ENCODE data around the gene MFSD11. TPM values are rescaled to one million over a fixed set of nuclear protein-coding genes. Genes with fewer than 3 reads are reported as not detected.
"Not testable (repeated sequence)": the region's sequence is repeated elsewhere in the genome, so short reads cannot be mapped to it uniquely, and the experiment has no call there.

Gene MFSD11
- total RNA-seq, 1 experiment from 2014 or later: 42.3 TPM

DNA sequence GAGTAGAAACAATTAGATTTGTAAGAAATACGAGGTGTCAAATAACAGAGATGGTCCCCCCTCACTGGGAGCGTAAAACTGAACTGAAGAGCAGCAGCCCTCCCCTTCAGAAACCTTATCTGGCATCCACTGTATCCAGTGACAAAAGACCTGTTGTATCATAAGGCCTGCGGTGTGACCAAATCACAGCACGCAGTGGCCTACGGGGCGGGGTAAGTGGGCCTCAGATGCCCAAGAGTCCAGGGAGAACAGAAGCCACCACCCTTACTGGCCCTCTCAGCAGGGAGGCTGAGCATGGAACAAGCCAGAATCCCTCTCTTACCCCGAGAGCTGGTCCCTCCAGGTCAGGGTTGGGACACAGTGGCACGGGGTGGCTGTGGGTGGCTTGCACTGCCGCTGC, 17.0 kb upstream of the MFSD11 start:
- in situ Hi-C loops (cut with HindIII; ENCODE audit: low pct_unique_long_range_greater_than_20kb, low sequenced_read_pairs): no loop called here
- DNase-seq (ENCODE audit: low read depth, low spot score): peak; percentile 55

DNA sequence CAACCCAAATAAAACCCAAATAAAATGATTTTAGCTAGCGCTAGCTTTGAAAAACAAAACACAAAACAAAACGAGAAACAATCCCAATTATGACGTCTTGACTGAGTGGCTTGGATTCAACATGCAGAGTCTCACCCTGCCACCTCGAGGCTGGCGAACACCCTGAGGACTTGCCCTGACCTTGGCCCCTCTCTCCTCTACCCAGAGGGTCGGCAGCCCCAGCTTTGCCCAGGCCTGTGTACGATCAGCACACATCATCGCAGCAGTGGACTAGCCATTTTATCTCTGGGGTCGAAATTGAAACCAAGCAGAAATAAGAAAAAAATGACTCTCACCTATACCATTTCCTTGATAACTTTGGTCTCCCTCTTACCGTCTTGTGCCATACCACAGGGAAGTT, 16.5 kb upstream of the MFSD11 start:
- DNase-seq (ENCODE audit: low read depth, low spot score): no peak
- in situ Hi-C loops (cut with HindIII; ENCODE audit: low pct_unique_long_range_greater_than_20kb, low sequenced_read_pairs): no loop called here

DNA sequence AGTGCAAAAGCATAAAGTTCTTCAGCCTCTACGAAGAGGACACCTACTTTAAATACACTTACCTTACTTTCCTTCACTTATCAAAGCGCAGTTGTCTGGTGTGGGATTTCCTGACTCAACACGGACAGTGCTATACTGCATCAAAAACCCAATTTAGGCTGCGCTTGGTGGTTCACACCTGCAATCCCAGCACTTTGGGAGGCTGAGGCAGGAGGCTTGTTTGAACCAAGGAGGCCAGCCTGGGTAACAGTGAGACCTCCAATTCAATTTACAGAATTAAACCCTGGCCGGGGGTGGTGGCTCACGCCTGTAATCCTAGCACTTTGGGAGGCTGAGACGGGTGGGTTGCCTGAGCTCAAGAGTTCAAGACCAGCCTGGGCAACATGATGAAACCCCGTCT, 15.6 kb upstream of the MFSD11 start:
- no peak for DNase-seq (ENCODE audit: low read depth, low spot score)
- in situ Hi-C loops (cut with HindIII; ENCODE audit: low pct_unique_long_range_greater_than_20kb, low sequenced_read_pairs): no loop called here

DNA sequence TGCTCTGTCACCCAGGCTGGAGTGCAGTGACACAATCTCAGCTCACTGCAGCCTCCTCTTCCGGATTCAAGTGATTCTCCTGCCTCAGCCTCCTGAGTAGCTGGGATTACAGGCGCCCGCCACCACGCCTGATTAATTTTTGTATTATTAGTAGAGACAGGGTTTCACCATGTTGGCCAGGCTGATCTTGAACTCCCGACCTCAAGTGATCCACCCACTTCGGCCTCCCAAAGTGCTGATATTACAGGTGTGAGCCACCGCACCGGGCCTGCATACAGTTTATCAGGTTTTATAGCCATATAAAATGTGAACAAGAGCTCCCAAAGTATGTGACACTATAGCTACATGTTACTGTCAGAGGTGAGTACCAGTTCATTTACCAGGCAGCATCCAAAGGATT, 14.9 kb upstream of the MFSD11 start:
- DNase-seq (ENCODE audit: low read depth, low spot score); in situ Hi-C loops (cut with HindIII; ENCODE audit: low pct_unique_long_range_greater_than_20kb, low sequenced_read_pairs): not testable (repeated sequence)

DNA sequence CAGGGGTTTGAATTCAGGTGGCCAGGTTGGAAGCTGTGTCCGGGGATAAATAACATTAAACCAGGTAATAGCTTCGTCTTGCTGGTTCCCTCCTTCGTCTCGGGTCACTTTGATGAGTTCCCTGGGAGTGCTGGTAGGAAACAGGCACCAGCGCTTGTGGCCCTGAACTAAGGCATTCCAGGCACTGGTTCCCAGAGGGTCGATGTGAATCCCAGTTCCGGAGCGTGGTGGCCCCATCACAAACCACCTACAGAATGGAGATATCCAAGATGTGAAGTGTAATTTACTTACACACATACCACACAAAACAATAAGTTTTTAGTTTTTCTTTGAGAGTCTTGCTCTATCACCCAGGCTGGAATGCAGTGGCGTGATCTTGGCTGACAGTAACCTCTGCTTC, 14.1 kb upstream of the MFSD11 start:
- in situ Hi-C loops (cut with HindIII; ENCODE audit: low pct_unique_long_range_greater_than_20kb, low sequenced_read_pairs): no loop called here
- no peak for DNase-seq (ENCODE audit: low read depth, low spot score)

DNA sequence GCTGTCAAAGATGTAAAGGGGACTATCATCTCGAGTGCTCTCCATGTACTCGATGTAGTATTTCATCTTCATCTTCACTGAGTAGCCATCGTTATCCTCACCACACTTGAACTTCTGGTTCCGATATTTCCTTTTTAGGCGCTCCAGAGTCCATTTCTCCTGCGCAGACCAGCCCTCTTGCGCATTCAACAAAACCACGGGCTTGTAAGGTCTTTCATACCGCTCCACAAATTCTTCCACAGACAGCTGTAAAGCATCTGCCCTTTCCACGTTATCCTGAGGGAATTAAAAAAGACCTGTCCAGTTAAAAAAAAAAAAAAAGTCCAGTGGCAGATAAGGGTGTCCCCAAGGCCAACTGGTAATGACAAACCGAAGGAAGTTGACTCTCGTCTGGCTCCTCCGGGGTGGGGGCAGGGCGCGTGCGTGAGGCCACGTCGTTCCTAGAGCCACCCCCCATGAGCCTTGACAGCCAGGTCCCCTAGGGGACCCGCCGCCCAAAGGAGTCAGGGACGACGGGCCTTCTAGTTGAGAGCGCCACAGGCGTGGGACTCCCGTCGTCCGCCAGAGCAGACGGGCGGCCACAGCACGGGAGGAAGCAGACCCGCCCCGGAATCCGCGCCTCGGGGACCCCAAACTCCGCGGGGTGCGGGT, 12.2 kb upstream of the MFSD11 start:
- in situ Hi-C loops (cut with HindIII; ENCODE audit: low pct_unique_long_range_greater_than_20kb, low sequenced_read_pairs): loop anchor here (25.0 kb wide), 1 partner anchor 288 kb away; no protein-coding TSS in a partner anchor

DNA sequence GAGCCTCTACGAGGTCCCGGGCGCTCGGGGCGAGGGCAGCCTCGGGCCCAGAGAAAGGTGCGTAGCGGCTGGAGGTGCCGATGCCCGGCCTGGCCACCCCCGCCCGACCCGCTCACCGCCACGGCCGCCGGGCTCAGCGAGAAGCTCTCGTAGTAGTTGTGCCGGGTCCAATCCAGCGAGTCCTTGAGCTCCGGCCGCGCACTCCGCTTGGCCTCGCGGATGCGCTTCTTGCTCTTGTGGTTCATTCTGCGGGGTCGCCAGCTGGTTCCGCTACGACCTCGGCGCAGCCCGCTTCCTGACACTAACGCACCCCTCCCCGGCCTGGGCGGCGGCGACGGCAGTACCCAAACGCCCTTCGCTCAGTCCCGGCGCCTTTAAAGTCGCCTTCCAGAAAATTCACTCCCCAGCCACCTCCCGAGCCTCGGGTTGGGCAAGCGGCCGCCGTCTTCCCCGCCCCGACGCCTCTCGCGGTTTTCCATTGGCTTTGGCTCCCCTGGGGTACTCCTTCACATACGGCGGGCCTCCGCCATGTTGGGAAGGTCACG, 11.6 kb upstream of the MFSD11 start, which contains the start of gene JMJD6:
Gene JMJD6, minus strand, starts transcription at position 376 of the 545 bp plus-strand sequence. Its CDS starts 131 bp downstream, at position 245.
- peak; percentile 99 for DNase-seq (ENCODE audit: low read depth, low spot score)
- in situ Hi-C loops (cut with HindIII; ENCODE audit: low pct_unique_long_range_greater_than_20kb, low sequenced_read_pairs): loop anchor here (25.0 kb wide), 1 partner anchor 289 kb away; no protein-coding TSS in a partner anchor

More for the DNA sequence above, 12.2 kb upstream of the MFSD11 start:
- peak; percentile 53 for DNase-seq (ENCODE audit: low read depth, low spot score)

DNA sequence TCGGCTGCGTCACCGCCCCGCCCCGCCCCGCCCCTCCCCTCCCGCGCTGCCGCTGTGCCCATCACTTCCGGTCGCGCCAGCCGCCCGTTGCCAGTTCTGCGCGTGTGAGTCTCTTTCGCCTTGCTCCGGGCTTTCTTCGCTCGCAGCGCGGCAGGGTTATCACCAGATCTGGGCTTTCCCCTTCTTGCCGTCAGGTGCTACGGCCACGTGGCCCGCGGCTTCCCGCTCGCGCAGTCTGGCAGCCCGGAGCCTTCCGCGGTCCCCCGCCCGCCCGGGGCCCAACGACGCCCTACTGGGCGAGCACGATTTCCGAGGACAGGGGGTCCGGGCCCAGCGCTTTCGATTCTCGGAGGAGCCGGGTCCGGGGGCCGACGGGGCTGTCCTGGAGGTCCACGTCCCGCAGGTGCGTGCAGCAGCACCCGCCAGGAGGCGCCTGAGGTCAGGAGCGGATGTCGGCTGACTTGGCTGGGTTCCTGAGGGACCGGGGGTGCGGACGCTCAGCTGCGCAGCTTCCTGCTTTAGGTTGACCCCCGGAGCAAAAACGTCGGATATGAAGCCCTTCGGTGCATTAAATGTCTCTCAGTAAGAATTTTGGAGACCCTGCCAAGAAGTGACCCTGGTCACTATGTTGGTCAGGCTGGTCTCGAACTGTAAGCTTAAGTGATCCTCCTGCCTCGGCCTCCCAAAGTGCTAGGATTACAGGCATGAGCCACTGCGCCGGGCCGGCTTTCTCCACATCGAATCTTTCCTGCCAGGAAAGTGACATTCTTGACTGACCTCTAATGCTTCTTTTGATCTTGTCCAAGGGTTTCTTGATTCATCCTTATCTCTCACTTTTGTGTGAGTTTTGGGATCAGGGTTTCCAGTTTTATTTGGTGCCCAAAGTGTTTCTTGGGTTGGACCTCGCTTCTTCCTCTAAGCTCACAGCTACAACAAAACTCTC, 10.9 kb upstream of the MFSD11 start, which contains the start of gene METTL23:
Gene METTL23, plus strand, starts transcription at position 64 of the 943 bp plus-strand sequence. CDS start 2,872 bp downstream, outside the sequence.
- DNase-seq (ENCODE audit: low read depth, low spot score): peak; percentile 87
- in situ Hi-C loops (cut with HindIII; ENCODE audit: low pct_unique_long_range_greater_than_20kb, low sequenced_read_pairs): loop anchor here (25.0 kb wide), 1 partner anchor 290 kb away; no protein-coding TSS in a partner anchor

DNA sequence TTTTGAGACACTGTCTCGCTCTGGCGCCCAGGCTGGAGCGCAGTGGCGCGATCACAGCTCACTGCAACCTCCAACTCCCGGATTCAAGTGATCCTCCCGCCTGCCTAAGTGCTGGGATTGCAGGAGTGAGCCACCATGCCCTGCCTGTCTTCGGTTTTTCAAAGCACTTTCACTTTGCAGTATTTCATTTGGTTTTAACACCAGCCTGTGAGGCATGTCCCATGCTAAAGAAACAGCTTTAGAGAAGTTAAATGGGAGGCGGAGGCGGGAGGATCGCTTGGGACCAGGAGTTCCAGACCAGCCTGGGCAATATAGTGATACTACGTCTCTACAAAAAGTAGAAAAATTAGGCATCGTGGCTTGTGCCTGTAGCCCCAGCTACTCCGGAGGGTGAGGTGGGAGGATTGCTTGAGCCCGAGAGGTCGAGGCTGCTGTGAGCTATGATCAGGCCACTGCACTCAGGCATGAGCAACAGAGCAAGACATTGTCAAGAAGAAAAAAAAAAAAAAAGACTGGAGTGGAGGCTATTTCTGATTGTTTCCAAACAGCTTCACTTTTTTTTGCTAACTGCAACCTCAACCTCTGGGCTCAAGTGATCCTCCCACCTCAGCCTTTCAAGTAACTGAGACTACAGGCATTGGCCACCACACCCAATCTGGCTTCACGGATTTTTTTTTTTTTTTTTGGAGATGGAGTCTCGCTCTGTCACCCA, 10.0 kb upstream of the MFSD11 start:
- in situ Hi-C loops (cut with HindIII; ENCODE audit: low pct_unique_long_range_greater_than_20kb, low sequenced_read_pairs): loop anchor here (25.0 kb wide), 1 partner anchor 291 kb away; no protein-coding TSS in a partner anchor
- DNase-seq (ENCODE audit: low read depth, low spot score): peak; percentile 53

DNA sequence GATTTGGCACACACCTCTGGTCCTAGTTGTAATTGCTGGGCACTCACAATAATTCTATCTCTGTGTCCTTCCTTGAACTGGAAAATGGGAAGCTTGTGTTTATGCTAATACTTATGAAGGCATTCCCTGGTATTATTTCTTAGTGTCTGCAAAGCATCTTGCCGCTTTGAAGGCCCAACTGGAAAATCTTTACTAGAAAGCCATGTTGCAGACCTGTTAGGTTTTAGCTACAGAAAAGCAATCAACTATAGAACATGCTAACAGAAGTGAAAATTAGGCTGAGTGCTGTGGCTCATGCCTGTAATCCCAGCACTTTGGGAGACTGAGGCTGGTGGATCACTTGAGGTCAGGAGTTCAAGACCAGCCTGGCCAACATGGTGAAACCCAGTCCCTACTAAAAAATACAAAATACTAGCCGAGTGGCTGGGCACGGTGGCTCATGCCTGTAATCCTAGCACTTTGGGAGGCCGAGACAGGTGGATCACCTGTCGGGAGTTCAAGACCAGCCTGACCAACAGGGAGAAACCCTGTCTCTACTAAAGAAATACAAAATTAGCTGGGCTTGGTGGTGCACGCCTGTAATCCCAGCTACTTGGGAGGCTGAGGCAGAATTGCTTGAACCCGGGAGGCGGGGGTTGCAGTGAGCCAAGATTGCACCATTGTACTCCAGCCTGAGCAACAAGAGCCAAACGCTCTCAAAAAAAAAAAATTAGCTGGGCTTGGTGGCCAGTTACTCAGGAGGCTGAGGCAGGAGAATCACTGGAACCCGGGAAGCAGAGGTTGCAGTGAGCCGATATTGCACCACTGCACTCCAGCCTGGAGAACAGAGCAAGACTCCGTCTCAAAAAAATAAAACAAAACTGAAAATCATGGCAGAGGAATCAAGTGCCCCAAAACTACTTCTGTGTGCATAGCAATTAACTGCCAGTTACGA, 5.9 kb upstream of the MFSD11 start:
- DNase-seq (ENCODE audit: low read depth, low spot score): not testable (repeated sequence)
- in situ Hi-C loops (cut with HindIII; ENCODE audit: low pct_unique_long_range_greater_than_20kb, low sequenced_read_pairs): loop anchor here (25.0 kb wide), 1 partner anchor 295 kb away; no protein-coding TSS in a partner anchor

DNA sequence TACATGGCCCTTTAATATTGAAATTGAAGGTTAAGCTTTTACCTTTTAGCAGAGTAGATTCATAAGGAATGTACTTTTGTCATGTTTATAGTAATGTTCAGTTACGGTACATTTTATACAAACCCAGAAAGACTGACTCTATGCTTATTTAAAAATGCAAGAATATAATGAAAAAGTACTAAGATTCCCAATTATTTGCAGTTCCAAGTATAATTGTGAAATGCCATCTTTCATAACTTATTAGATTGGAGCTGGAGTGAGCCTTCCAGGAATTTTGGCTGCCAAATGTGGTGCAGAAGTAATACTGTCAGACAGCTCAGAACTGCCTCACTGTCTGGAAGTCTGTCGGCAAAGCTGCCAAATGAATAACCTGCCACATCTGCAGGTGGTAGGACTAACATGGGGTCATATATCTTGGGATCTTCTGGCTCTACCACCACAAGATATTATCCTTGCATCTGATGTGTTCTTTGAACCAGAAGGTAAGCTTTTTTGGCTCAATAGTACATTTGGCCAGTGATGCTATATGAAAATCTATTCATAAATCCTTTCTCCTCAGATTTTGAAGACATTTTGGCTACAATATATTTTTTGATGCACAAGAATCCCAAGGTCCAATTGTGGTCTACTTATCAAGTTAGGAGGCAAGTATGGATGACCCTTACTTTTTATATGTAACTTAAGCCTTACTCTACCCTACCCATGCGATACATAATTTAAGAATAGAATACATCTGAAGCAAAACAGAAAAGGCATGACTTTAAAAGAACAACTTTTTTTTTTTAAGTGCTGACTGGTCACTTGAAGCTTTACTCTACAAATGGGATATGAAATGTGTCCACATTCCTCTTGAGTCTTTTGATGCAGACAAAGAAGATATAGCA, 4.9 kb upstream of the MFSD11 start:
- in situ Hi-C loops (cut with HindIII; ENCODE audit: low pct_unique_long_range_greater_than_20kb, low sequenced_read_pairs): loop anchor here (25.0 kb wide), 1 partner anchor 296 kb away; no protein-coding TSS in a partner anchor
- no peak for DNase-seq (ENCODE audit: low read depth, low spot score)

DNA sequence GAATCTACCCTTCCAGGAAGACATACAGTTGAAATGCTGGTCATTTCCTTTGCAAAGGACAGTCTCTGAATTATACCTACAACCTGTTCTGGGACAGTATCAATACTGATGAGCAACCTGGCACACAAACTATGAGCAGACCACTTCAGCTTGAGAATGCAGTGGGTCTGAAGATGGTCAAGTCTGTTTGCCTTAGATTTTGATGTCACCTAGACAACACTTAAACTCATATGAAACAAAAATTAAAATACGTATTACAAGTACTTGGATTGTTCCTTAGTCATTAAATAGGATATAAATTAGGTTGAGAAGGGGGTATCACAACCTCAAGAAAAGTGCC, 4.3 kb upstream of the MFSD11 start:
- in situ Hi-C loops (cut with HindIII; ENCODE audit: low pct_unique_long_range_greater_than_20kb, low sequenced_read_pairs): loop anchor here (25.0 kb wide), 1 partner anchor 296 kb away; no protein-coding TSS in a partner anchor
- no peak for DNase-seq (ENCODE audit: low read depth, low spot score)

DNA sequence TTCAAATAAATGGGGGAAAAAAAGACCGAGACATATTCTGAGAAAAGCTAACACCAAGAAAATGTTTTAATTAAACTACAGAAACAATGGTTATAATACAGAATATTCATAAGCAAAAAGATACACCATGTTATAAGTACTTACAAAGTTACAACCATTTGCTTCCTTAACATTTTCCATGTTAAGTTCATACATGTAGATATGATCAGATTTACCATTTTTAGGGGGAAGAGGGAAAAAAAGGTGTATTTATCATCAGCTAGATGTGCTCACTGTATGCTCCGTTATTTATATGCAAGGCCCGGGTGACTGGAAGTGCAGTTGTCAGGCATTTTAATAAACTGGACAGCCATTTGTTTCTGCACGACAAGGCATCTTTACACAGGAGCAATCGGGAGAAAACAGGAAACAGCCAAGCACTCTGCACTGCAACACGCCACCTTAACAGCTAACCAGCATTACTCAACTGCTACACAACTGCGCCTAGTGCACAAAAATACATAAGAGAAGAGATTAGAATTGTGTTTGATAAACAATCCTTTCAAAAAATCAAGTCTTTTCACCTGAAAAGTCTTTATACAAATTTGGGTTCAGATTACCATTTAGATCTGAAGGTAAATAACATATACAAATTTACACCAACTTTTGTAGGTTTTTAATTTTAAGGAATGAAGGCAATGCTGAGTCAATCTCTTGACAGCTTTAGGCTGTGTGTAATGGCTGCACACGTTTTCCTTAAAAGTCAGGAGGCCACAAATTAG, 3.7 kb upstream of the MFSD11 start:
- peak; percentile 56 for DNase-seq (ENCODE audit: low read depth, low spot score)

DNA sequence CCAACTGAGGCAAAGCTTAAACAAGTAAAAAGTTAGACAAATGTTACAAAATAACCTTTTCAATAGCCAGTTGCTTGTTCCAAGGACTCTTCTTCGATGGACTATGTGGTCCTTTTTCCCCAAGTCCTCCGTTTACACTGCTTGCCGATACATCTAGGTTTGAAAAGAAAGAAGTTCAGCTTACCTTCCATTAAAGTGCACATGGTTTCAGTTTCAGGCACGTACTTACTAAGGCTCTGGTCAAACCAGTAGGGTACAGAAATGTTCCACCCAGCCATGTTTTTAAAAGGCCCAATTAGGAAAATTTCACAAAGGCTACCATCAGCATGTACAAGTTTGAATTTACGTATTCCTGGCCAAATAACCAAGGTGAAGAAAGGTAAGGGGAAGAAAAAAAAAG, 2.9 kb upstream of the MFSD11 start:
- peak; percentile 64 for DNase-seq (ENCODE audit: low read depth, low spot score)
- in situ Hi-C loops (cut with HindIII; ENCODE audit: low pct_unique_long_range_greater_than_20kb, low sequenced_read_pairs): loop anchor here (25.0 kb wide), 1 partner anchor 298 kb away; no protein-coding TSS in a partner anchor

More for the DNA sequence above, 3.7 kb upstream of the MFSD11 start:
- in situ Hi-C loops (cut with HindIII; ENCODE audit: low pct_unique_long_range_greater_than_20kb, low sequenced_read_pairs): loop anchor here (25.0 kb wide), 1 partner anchor 297 kb away; no protein-coding TSS in a partner anchor

Measured in SK-MEL-5 (cell line).